OCI-LY7 (cell line): ENCODE data around the gene FDCSP. TPM values are rescaled to one million over a fixed set of nuclear protein-coding genes. Genes with fewer than 3 reads are reported as not detected.
"Not testable (repeated sequence)": the region's sequence is repeated elsewhere in the genome, so short reads cannot be mapped to it uniquely, and the experiment has no call there.

Experiments
- BruUV-seq: library from RNA; stranded (reverse); fragments of 400-500 nt; replicated peaks from 2 replicates; lab custom pipeline; 2021; lab: Mats Ljungman, UMichigan
- CTCF ChIA-PET: fragments of 300-600 bp; sonication (Branson Sonifier 250); formaldehyde crosslinking; loops from one replicate; lab custom pipeline; 2022; ENCODE audit warnings: antibody characterized with exemption; ENCODE audit not compliant: unreplicated experiment; lab: Charles Lee
- POLR2A ChIA-PET: fragments of 300-600 bp; sonication (Branson Sonifier 250); formaldehyde crosslinking; loops from one replicate; lab custom pipeline; 2022; ENCODE audit warnings: antibody characterized with exemption; lab: Charles Lee
- DNase-seq: peaks from one replicate; pipeline ENCODE4 v3.0.0-alpha.2; 2015; ENCODE audit warnings: low spot score
- H2AFZ ChIP-seq: fragments of 200-600 bp; sonication (generic), shearing (Covaris generic); 2 replicates; pipeline ENCODE4 v1.6.1; 2014; ENCODE audit warnings: mild to moderate bottlenecking, antibody characterized with exemption, low read length, moderate library complexity
- H3K27ac ChIP-seq: fragments of 200-600 bp; sonication (generic); 2 replicates; pipeline ENCODE4 v1.5.1; 2014; ENCODE audit warnings: mixed run types, low read depth, mild to moderate bottlenecking, moderate library complexity, low read length, inconsistent platforms; ENCODE audit not compliant: poor library complexity, severe bottlenecking
- H3K36me3 ChIP-seq: fragments of 200-600 bp; sonication (generic); 2 replicates; pipeline ENCODE4 v1.6.1; 2014; ENCODE audit warnings: mild to moderate bottlenecking, antibody characterized with exemption, low read length, moderate library complexity, mixed read lengths; ENCODE audit not compliant: insufficient read depth
- H3K4me1 ChIP-seq: fragments of 200-600 bp; sonication (generic); 2 replicates; pipeline ENCODE4 v1.5.1; 2014; ENCODE audit warnings: mild to moderate bottlenecking, low read length; ENCODE audit not compliant: insufficient read depth, poor library complexity, severe bottlenecking
- H3K4me2 ChIP-seq: fragments of 200-600 bp; sonication (generic); 2 replicates; pipeline ENCODE4 v1.6.1; 2014; ENCODE audit warnings: mild to moderate bottlenecking, low read length
- H3K4me3 ChIP-seq: fragments of 200-600 bp; sonication (generic); 2 replicates; pipeline ENCODE4 v1.5.1; 2014; ENCODE audit warnings: mild to moderate bottlenecking, low read depth, low read length; ENCODE audit not compliant: poor library complexity, severe bottlenecking
- H3K79me2 ChIP-seq: fragments of 200-600 bp; sonication (generic); 2 replicates; pipeline ENCODE4 v1.6.1; 2016; ENCODE audit warnings: low read depth, mild to moderate bottlenecking, low read length, moderate library complexity, mixed read lengths; ENCODE audit not compliant: insufficient read depth
- H3K9me2 ChIP-seq: fragments of 200-600 bp; sonication (generic); 2 replicates; pipeline ENCODE4 v1.6.1; 2016; ENCODE audit warnings: mild to moderate bottlenecking, low read length, mixed read lengths; ENCODE audit not compliant: insufficient read depth
- H3K9me3 ChIP-seq: fragments of 200-600 bp; sonication (generic); 2 replicates; pipeline ENCODE4 v1.6.1; 2014; ENCODE audit warnings: mild to moderate bottlenecking, mixed run types, low read length, mixed read lengths
- H4K20me1 ChIP-seq: fragments of 200-600 bp; sonication (generic); 2 replicates; pipeline ENCODE4 v1.6.1; 2014; ENCODE audit warnings: mild to moderate bottlenecking, antibody characterized with exemption, low read length, moderate library complexity, mixed read lengths; ENCODE audit not compliant: insufficient read depth
- CTCF ChIP-seq: fragments of 200-600 bp; sonication (generic); conservative IDR thresholded peaks from 2 replicates; pipeline ENCODE4 v1.5.1; 2014; ENCODE audit warnings: mild to moderate bottlenecking, antibody characterized with exemption, low read length, moderate library complexity, mixed read lengths
- EZH2phosphoT487 ChIP-seq: fragments of 200-600 bp; sonication (generic); IDR thresholded peaks from 2 replicates; pipeline ENCODE4 v1.6.1; 2018; ENCODE audit warnings: low read depth, borderline replicate concordance, mild to moderate bottlenecking, mixed run types, antibody characterized with exemption, low read length, moderate library complexity, mixed read lengths
- intact Hi-C: fragments of 100-400 bp; cut with micrococcal nuclease; formaldehyde crosslinking; loops from one replicate; pipeline ENCODE4 v1.10.0; 2022; ENCODE audit not compliant: unreplicated experiment
- total RNA-seq, 2 experiments: library from RNA; depleted of rRNA in 1 of 2; stranded (reverse); fragments of >200 nt in 1 of 2; shearing (Covaris generic) in 1 of 2; gene quantifications; 2 replicates each; pipeline ENCODE4 v1.2.3, GENCODE V29; 2014 to 2022

FDCSP gene
- total RNA-seq, 2 experiments from 2014 or later, result not detected

GRCh38 chr4:70203601-70204000, 22.3 kb upstream of the FDCSP start:
- no peaks in the 10 kb centered on the region for H3K36me3 ChIP-seq
- H2AFZ ChIP-seq, result no peak overlapping the region
- no peak overlapping the region for H3K4me2 ChIP-seq
- no peak overlapping the region for H3K4me3 ChIP-seq
- DNase-seq, result no peak
- H3K9me3 ChIP-seq, result no peaks in the 10 kb centered on the region
- no TSS peak for BruUV-seq
- H3K9me2 ChIP-seq, result no peaks in the 10 kb centered on the region
- no peaks in the 10 kb centered on the region for H3K79me2 ChIP-seq
- H4K20me1 ChIP-seq, result no peaks in the 10 kb centered on the region
- CTCF ChIA-PET, result no interaction called here
- no peak for TF ChIP-seq CTCF
- TF ChIP-seq EZH2phosphoT487, result no peak
- H3K4me1 ChIP-seq, result no peaks in the 10 kb centered on the region
- POLR2A ChIA-PET, result no interaction called here
- H3K27ac ChIP-seq, result no peak overlapping the region
- intact Hi-C loops, result no loop called here

GRCh38 chr4:70212752-70213151, 13.2 kb upstream of the FDCSP start:
- DNase-seq, intact Hi-C loops, H3K4me2 ChIP-seq, H3K79me2 ChIP-seq, H4K20me1 ChIP-seq, H3K27ac ChIP-seq, CTCF ChIA-PET, H3K36me3 ChIP-seq, H3K4me1 ChIP-seq, H3K4me3 ChIP-seq, BruUV-seq, H2AFZ ChIP-seq, H3K9me2 ChIP-seq, H3K9me3 ChIP-seq: not testable (repeated sequence)
- POLR2A ChIA-PET, result interaction anchor here (1.0 kb wide), 1 partner anchor 13 kb away, joined by 3 read pairs; no protein-coding TSS in a partner anchor

- POLR2A ChIA-PET, H3K79me2 ChIP-seq, DNase-seq, CTCF ChIA-PET, H3K4me1 ChIP-seq, H4K20me1 ChIP-seq, H3K27ac ChIP-seq, intact Hi-C loops, H2AFZ ChIP-seq, H3K9me2 ChIP-seq, BruUV-seq, H3K36me3 ChIP-seq, H3K4me2 ChIP-seq, H3K9me3 ChIP-seq, H3K4me3 ChIP-seq: not testable (repeated sequence)
These were observed 9.8 kb upstream of the FDCSP start for GRCh38 chr4:70216109-70216508.

- H3K9me3 ChIP-seq, intact Hi-C loops, H3K27ac ChIP-seq, H3K4me1 ChIP-seq, H3K9me2 ChIP-seq, H4K20me1 ChIP-seq, H3K79me2 ChIP-seq, H3K4me2 ChIP-seq, CTCF ChIA-PET, H3K4me3 ChIP-seq, DNase-seq, H2AFZ ChIP-seq, BruUV-seq, H3K36me3 ChIP-seq: not testable (repeated sequence)
- POLR2A ChIA-PET, result interaction anchor here (0.7 kb wide), 1 partner anchor 1184 kb away, joined by 5 read pairs; no protein-coding TSS in a partner anchor
These were observed 9.4 kb upstream of the FDCSP start for GRCh38 chr4:70216550-70216949.

GRCh38 chr4:70221389-70221788, 4.5 kb upstream of the FDCSP start:
- BruUV-seq, intact Hi-C loops, CTCF ChIA-PET: not testable (repeated sequence)

GRCh38 chr4:70221818-70222217, 4.1 kb upstream of the FDCSP start:
- H2AFZ ChIP-seq, H3K4me3 ChIP-seq, intact Hi-C loops, H3K36me3 ChIP-seq, POLR2A ChIA-PET, H3K4me2 ChIP-seq, H3K27ac ChIP-seq, DNase-seq, BruUV-seq, H3K9me2 ChIP-seq, H3K4me1 ChIP-seq, H3K9me3 ChIP-seq, H3K79me2 ChIP-seq, H4K20me1 ChIP-seq, CTCF ChIA-PET: not testable (repeated sequence)

More at GRCh38 chr4:70221389-70221788, 4.5 kb upstream of the FDCSP start:
- POLR2A ChIA-PET, result interaction anchor here (0.6 kb wide), 1 partner anchor 9 kb away, joined by 3 read pairs; no protein-coding TSS in a partner anchor
- DNase-seq, H3K9me3 ChIP-seq, H3K27ac ChIP-seq, H2AFZ ChIP-seq, H3K36me3 ChIP-seq, H3K9me2 ChIP-seq, H3K4me1 ChIP-seq, H3K4me2 ChIP-seq, H3K4me3 ChIP-seq, H4K20me1 ChIP-seq, H3K79me2 ChIP-seq: not testable (repeated sequence)
